SJSA1 (cell line): ENCODE measurements around the gene SCT. TPM values are rescaled to one million over a fixed set of nuclear protein-coding genes. Genes with fewer than 3 reads are reported as not detected.
"Not testable (repeated sequence)": the region's sequence is repeated elsewhere in the genome, so short reads cannot be mapped to it uniquely, and the experiment has no call there.

Experiments
- DNase-seq, 2 experiments: peaks; one replicate each; pipeline ENCODE4 v3.0.0-alpha.2; 2015 to 2020; ENCODE audit warnings: low spot score in 2 of 2, low read depth in 1 of 2
- H3K27ac ChIP-seq: fragments of 250-450 bp; sonication (Bioruptor Pico); 2 replicates; pipeline ENCODE4 v1.5.1; 2020; ENCODE audit warnings: mild to moderate bottlenecking, moderate library complexity
- H3K27me3 ChIP-seq: fragments of 250-450 bp; sonication (Bioruptor Pico); replicated peaks from 2 replicates; pipeline ENCODE4 v1.5.1; 2020; ENCODE audit warnings: mild to moderate bottlenecking, moderate library complexity
- H3K36me3 ChIP-seq: fragments of 250-450 bp; sonication (Bioruptor Pico); 2 replicates; pipeline ENCODE4 v1.5.1; 2020; ENCODE audit warnings: mild to moderate bottlenecking
- H3K4me1 ChIP-seq: fragments of 250-450 bp; sonication (Bioruptor Pico); replicated peaks from 2 replicates; pipeline ENCODE4 v1.6.1; 2021; ENCODE audit warnings: mild to moderate bottlenecking
- H3K4me3 ChIP-seq: fragments of 250-450 bp; sonication (Bioruptor Pico); 2 replicates; pipeline ENCODE4 v1.5.1; 2020; ENCODE audit warnings: mild to moderate bottlenecking
- H3K9me3 ChIP-seq: fragments of 250-450 bp; sonication (Bioruptor Pico); replicated peaks from 2 replicates; pipeline ENCODE4 v1.5.1; 2020; ENCODE audit warnings: mild to moderate bottlenecking
- total RNA-seq: library from RNA; depleted of rRNA; stranded (reverse); fragments of >200 nt; shearing (Covaris generic); gene quantifications from 2 replicates; pipeline ENCODE4 v1.2.3, GENCODE V29; 2014

Gene SCT
- total RNA-seq, 1 experiment from 2014 or later = not detected

GRCh38 chr11:655036-655726 is 28.2 kb upstream of the SCT start:
- no peak overlapping the region for H3K4me3 ChIP-seq
- no peak for DNase-seq
- H3K27ac ChIP-seq = no peak overlapping the region
- H3K27me3 ChIP-seq = no peaks in the 10 kb centered on the region
- H3K9me3 ChIP-seq = no peaks in the 10 kb centered on the region
- no peaks in the 10 kb centered on the region for H3K4me1 ChIP-seq
- no peaks in the 10 kb centered on the region for H3K36me3 ChIP-seq

- not testable (repeated sequence) for DNase-seq, H3K27me3 ChIP-seq, H3K9me3 ChIP-seq, H3K27ac ChIP-seq, H3K36me3 ChIP-seq, H3K4me1 ChIP-seq, H3K4me3 ChIP-seq
Measured at GRCh38 chr11:654444-654843, 27.5 kb upstream of the SCT start.

GRCh38 chr11:653837-654236 is 26.9 kb upstream of the SCT start:
- H3K36me3 ChIP-seq = no peaks in the 10 kb centered on the region
- no peaks in the 10 kb centered on the region for H3K4me1 ChIP-seq
- H3K4me3 ChIP-seq = no peak overlapping the region
- no peak overlapping the region for H3K27ac ChIP-seq
- H3K9me3 ChIP-seq = no peaks in the 10 kb centered on the region
- DNase-seq = no peak
- no peaks in the 10 kb centered on the region for H3K27me3 ChIP-seq

GRCh38 chr11:653136-653535 is 26.2 kb upstream of the SCT start:
- not testable (repeated sequence) for H3K27ac ChIP-seq, H3K27me3 ChIP-seq, H3K4me1 ChIP-seq, DNase-seq, H3K9me3 ChIP-seq, H3K36me3 ChIP-seq, H3K4me3 ChIP-seq

GRCh38 chr11:650482-650881 is 23.5 kb upstream of the SCT start:
- no peaks in the 10 kb centered on the region for H3K36me3 ChIP-seq
- no peak for DNase-seq
- H3K27ac ChIP-seq = no peak overlapping the region
- no peak overlapping the region for H3K4me3 ChIP-seq
- no peaks in the 10 kb centered on the region for H3K4me1 ChIP-seq
- H3K9me3 ChIP-seq = no peaks in the 10 kb centered on the region
- H3K27me3 ChIP-seq = no peaks in the 10 kb centered on the region

- not testable (repeated sequence) for DNase-seq, H3K27me3 ChIP-seq, H3K4me3 ChIP-seq, H3K9me3 ChIP-seq, H3K36me3 ChIP-seq, H3K4me1 ChIP-seq, H3K27ac ChIP-seq
Measured at GRCh38 chr11:647672-648158, 20.7 kb upstream of the SCT start.

- no peaks in the 10 kb centered on the region for H3K4me1 ChIP-seq
- no peak overlapping the region for H3K4me3 ChIP-seq
- no peaks in the 10 kb centered on the region for H3K27me3 ChIP-seq
- no peaks in the 10 kb centered on the region for H3K9me3 ChIP-seq
- H3K36me3 ChIP-seq = no peaks in the 10 kb centered on the region
- no peak for DNase-seq
- no peak overlapping the region for H3K27ac ChIP-seq
Measured at GRCh38 chr11:646214-646613, 19.2 kb upstream of the SCT start.

GRCh38 chr11:645536-645935 is 18.6 kb upstream of the SCT start:
- Histone ChIP-seq H3K36me3 (no peaks in the 10 kb centered on the region), H3K9me3 (no peaks in the 10 kb centered on the region), H3K4me3 (no peak overlapping the region), H3K27ac (no peak overlapping the region), H3K27me3 (no peaks in the 10 kb centered on the region), H3K4me1 (no peaks in the 10 kb centered on the region)
- DNase-seq = no peak

GRCh38 chr11:643849-644738 is 17.1 kb upstream of the SCT start:
- no peak for DNase-seq
- Histone ChIP-seq H3K27me3 (no peaks in the 10 kb centered on the region), H3K27ac (no peak overlapping the region), H3K9me3 (no peaks in the 10 kb centered on the region), H3K4me3 (no peak overlapping the region), H3K36me3 (no peaks in the 10 kb centered on the region), H3K4me1 (no peaks in the 10 kb centered on the region)

- no peaks in the 10 kb centered on the region for H3K36me3 ChIP-seq
- H3K27ac ChIP-seq = no peak overlapping the region
- no peaks in the 10 kb centered on the region for H3K9me3 ChIP-seq
- no peaks in the 10 kb centered on the region for H3K27me3 ChIP-seq
- no peak overlapping the region for H3K4me3 ChIP-seq
- DNase-seq = no peak
- H3K4me1 ChIP-seq = no peaks in the 10 kb centered on the region
Measured at GRCh38 chr11:643366-643765, 16.4 kb upstream of the SCT start.

- H3K27me3 ChIP-seq = no peaks in the 10 kb centered on the region
- H3K4me3 ChIP-seq = no peak overlapping the region
- no peaks in the 10 kb centered on the region for H3K4me1 ChIP-seq
- no peaks in the 10 kb centered on the region for H3K9me3 ChIP-seq
- no peaks in the 10 kb centered on the region for H3K36me3 ChIP-seq
- no peak overlapping the region for H3K27ac ChIP-seq
- DNase-seq = no peak
Measured at GRCh38 chr11:641806-642370, 14.9 kb upstream of the SCT start.

GRCh38 chr11:640021-640706 is 13.2 kb upstream of the SCT start:
- Histone ChIP-seq H3K27me3 (no peaks in the 10 kb centered on the region), H3K9me3 (no peaks in the 10 kb centered on the region), H3K4me3 (no peak overlapping the region), H3K27ac (no peak overlapping the region), H3K4me1 (no peaks in the 10 kb centered on the region), H3K36me3 (no peaks in the 10 kb centered on the region)
- DNase-seq = no peak

- Histone ChIP-seq H3K36me3 (no peaks in the 10 kb centered on the region), H3K27me3 (no peaks in the 10 kb centered on the region), H3K9me3 (no peaks in the 10 kb centered on the region), H3K4me3 (no peak overlapping the region), H3K4me1 (no peaks in the 10 kb centered on the region), H3K27ac (no peak overlapping the region)
- no peak for DNase-seq
Measured at GRCh38 chr11:639332-639955, 12.5 kb upstream of the SCT start.
